Neuronal stem cell (in vitro differentiated cells): Measurements from ENCODE around the gene VDR.

Experiments
- DNase-seq: peaks from one replicate; pipeline ENCODE4 v3.0.0-alpha.2; 2013; ENCODE audit warnings: low spot score
- H2AFZ ChIP-seq: one replicate; pipeline ENCODE4 v1.6.1; 2013; ENCODE audit warnings: mild to moderate bottlenecking, low read length, inconsistent platforms
- H2AK5ac ChIP-seq: 2 replicates; pipeline ENCODE4 v1.6.1; 2013; ENCODE audit warnings: low read depth, mild to moderate bottlenecking, inconsistent platforms, low read length, moderate library complexity, mixed read lengths
- H2BK120ac ChIP-seq: 2 replicates; pipeline ENCODE4 v1.6.1; 2013; ENCODE audit warnings: low read depth, mild to moderate bottlenecking, inconsistent platforms, low read length, moderate library complexity, mixed read lengths
- H2BK12ac ChIP-seq: one replicate; pipeline ENCODE4 v1.6.1; 2013; ENCODE audit warnings: low read length, inconsistent platforms
- H2BK15ac ChIP-seq: 2 replicates; pipeline ENCODE4 v1.6.1; 2013; ENCODE audit warnings: mild to moderate bottlenecking, low read length, inconsistent platforms, mixed read lengths
- H2BK5ac ChIP-seq: one replicate; pipeline ENCODE4 v1.6.1; 2013; ENCODE audit warnings: inconsistent platforms, mild to moderate bottlenecking, low read length, moderate library complexity
- H3K14ac ChIP-seq: one replicate; pipeline ENCODE4 v1.6.1; 2013; ENCODE audit warnings: low read length, inconsistent platforms
- H3K18ac ChIP-seq: 2 replicates; pipeline ENCODE4 v1.6.1; 2013; ENCODE audit warnings: low read length, inconsistent platforms
- H3K23ac ChIP-seq: 2 replicates; pipeline ENCODE4 v1.6.1; 2013; ENCODE audit warnings: low read depth, mild to moderate bottlenecking, mixed read lengths, low read length, inconsistent platforms; ENCODE audit not compliant: poor library complexity
- H3K27ac ChIP-seq: replicated peaks from 3 replicates; pipeline ENCODE4 v1.5.1; 2013; ENCODE audit warnings: low read length, inconsistent platforms
- H3K27me3 ChIP-seq, 3 experiments: 2 replicates each; pipeline ENCODE4 v1.6.1; 2013; ENCODE audit warnings: low read length in 3 of 3, mild to moderate bottlenecking in 2 of 3, inconsistent platforms in 1 of 3, low read depth in 1 of 3, mixed read lengths in 1 of 3, moderate library complexity in 1 of 3; ENCODE audit not compliant: control insufficient read depth in 3 of 3, insufficient read depth in 3 of 3
- H3K36me3 ChIP-seq, 2 donors: replicated peaks in 1 of 2; 2 replicates each; pipeline ENCODE4 v1.6.1; 2013; ENCODE audit warnings: low read length in 2 of 2; ENCODE audit not compliant: control insufficient read depth in 2 of 2, insufficient read depth in 2 of 2
- H3K4ac ChIP-seq: 2 replicates; pipeline ENCODE4 v1.6.1; 2013; ENCODE audit warnings: inconsistent platforms, mild to moderate bottlenecking, low read length, moderate library complexity
- H3K4me1 ChIP-seq, 2 donors: 1 replicate in 1 of 2; 2 replicates in 1 of 2; pipeline ENCODE4 v1.6.1; 2013; ENCODE audit warnings: low read length in 2 of 2, low read depth in 1 of 2; ENCODE audit not compliant: control insufficient read depth in 2 of 2, insufficient read depth in 1 of 2
- H3K4me2 ChIP-seq: one replicate; pipeline ENCODE4 v1.6.1; 2013; ENCODE audit warnings: mild to moderate bottlenecking, low read length, inconsistent platforms; ENCODE audit not compliant: insufficient read depth, poor library complexity, severe bottlenecking
- H3K4me3 ChIP-seq, 2 donors: 2 replicates each; pipeline ENCODE4 v1.5.1; 2013; ENCODE audit warnings: low read length in 2 of 2, mild to moderate bottlenecking in 2 of 2, inconsistent platforms in 1 of 2, moderate library complexity in 1 of 2
- H3K79me1 ChIP-seq: one replicate; pipeline ENCODE4 v1.6.1; 2013; ENCODE audit warnings: low read depth, mild to moderate bottlenecking, inconsistent platforms, low read length, moderate library complexity
- H3K9ac ChIP-seq: one replicate; pipeline ENCODE4 v1.6.1; 2013; ENCODE audit warnings: mild to moderate bottlenecking, low read depth, low read length, inconsistent platforms; ENCODE audit not compliant: poor library complexity
- H3K9me3 ChIP-seq, 2 donors: replicated peaks in 1 of 2; 2 replicates each; pipeline versions ENCODE3 to v1.6.1; 2013; ENCODE audit warnings: low read length in 2 of 2, mild to moderate bottlenecking in 2 of 2, inconsistent platforms in 1 of 2, low read depth in 1 of 2, mixed read lengths in 1 of 2, moderate library complexity in 1 of 2; ENCODE audit not compliant: control insufficient read depth in 2 of 2, insufficient read depth in 1 of 2
- H4K8ac ChIP-seq: one replicate; pipeline ENCODE4 v1.6.1; 2013; ENCODE audit warnings: low read depth, mild to moderate bottlenecking, inconsistent platforms, low read length, moderate library complexity
- H4K91ac ChIP-seq: one replicate; pipeline ENCODE4 v1.6.1; 2013; ENCODE audit warnings: low read length, low read depth, mild to moderate bottlenecking, inconsistent platforms; ENCODE audit not compliant: poor library complexity
- WGBS, 2 donors: extraction: QIAGEN DNeasy Blood & Tissue Kit; methylation state at CpG; one replicate each; pipeline ENCODE4 v1.1.7; 2013; ENCODE audit warnings: missing lambda C conversion rate in 2 of 2, mixed read lengths in 1 of 2; ENCODE audit not compliant: insufficient read length in 2 of 2, insufficient replicate concordance in 1 of 2; ENCODE audit errors: extremely low coverage in 2 of 2; 5-methylcytosine and 5-hydroxymethylcytosine counted together

Gene VDR

DNA sequence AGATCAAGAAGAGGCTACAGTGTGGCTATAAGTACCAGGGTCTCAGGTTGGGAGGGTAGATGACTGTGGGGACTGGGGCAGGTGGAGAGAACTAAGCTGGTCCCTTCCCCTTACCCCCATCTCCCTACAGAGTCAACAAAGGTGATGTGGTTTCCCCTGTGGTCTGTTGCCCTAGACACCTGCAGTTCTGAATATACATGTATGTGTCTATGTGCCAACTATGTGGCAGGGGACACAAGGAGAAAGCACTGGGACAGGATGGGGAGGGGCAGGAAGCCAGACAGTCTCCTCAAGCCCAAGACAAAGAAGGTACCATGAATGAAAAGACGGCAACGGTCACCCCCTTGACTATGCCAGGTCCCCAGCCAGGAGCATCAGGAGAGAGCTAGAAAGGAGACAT is 80.6 kb downstream of the VDR start:
- Histone ChIP-seq H3K23ac (no peak overlapping the region), H3K36me3 (no peaks in the 10 kb centered on the region), H3K4me1 (peaks cover 32% of the 10 kb centered on the region in 2 donors), H3K9me3 (no peaks in the 10 kb centered on the region), H2BK15ac (no peak overlapping the region), H2AFZ (no peak overlapping the region), H3K27ac (no peak overlapping the region), H2AK5ac (no peak overlapping the region), H3K79me1 (peaks cover 4% of the 10 kb centered on the region), H2BK120ac (no peak overlapping the region), H4K91ac (no peak overlapping the region), H3K4ac (no peak overlapping the region), H3K9ac (no peak overlapping the region), H3K4me3 (no peak overlapping the region), H3K18ac (no peak overlapping the region), H3K4me2 (no peak overlapping the region), H4K8ac (no peak overlapping the region), H2BK5ac (no peak overlapping the region), H2BK12ac (no peak overlapping the region), H3K27me3 (no peaks in the 10 kb centered on the region), H3K14ac (no peak overlapping the region)
- DNase-seq = no peak
- no CpG with 5 or more reads among the region's 2 CpGs for WGBS, 2 donors

DNA sequence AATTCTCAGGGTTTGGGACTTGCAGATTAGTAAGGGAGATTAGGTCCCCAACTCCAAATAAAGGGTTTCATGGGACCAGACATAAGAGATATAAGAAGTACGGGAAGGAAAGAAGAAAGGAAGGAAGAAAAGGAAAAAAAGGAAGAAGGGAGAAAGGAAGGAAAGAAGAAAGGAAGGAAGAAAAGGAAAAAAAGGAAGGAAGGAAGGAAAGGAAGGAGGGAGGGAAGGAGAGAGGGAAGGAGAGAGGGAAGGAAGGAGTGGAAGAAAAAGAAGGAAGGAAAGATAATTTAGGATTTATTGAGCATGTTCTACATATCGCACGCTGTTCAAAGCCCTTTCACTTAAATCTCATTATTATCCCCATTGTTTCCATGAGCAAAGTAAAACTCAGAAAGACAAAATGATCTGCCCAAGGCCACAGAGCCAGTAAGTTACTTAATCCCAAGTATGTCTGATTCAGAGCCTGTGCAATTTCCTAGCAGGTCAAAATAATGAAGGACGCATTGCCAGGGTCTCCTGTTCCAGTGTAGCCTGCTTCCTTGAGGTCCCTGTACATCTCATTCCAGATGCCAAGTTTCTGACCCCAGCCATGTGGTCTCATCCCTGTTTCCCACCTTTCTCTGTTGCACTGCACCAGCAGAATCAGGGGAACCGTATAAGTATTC is 81.2 kb downstream of the VDR start:
- Histone ChIP-seq H3K36me3 (no peaks in the 10 kb centered on the region), H2BK12ac (no peak overlapping the region), H3K79me1 (peaks cover 4% of the 10 kb centered on the region), H3K4me2 (no peak overlapping the region), H3K23ac (no peak overlapping the region), H2AFZ (no peak overlapping the region), H3K27me3 (no peaks in the 10 kb centered on the region), H3K4me1 (peaks cover 29 to 32% of the 10 kb centered on the region in 2 donors), H3K9me3 (no peaks in the 10 kb centered on the region), H4K8ac (no peak overlapping the region), H3K18ac (no peak overlapping the region), H4K91ac (no peak overlapping the region), H2BK5ac (no peak overlapping the region), H2BK120ac (no peak overlapping the region), H3K4ac (no peak overlapping the region), H3K27ac (no peak overlapping the region), H3K9ac (no peak overlapping the region), H3K4me3 (no peak overlapping the region), H3K14ac (no peak overlapping the region), H2AK5ac (no peak overlapping the region), H2BK15ac (no peak overlapping the region)
- DNase-seq = no peak
- 100% methylated on average over 1 of the region's 5 CpGs; no CpG with 5 or more reads in 1 of the 2 donors for WGBS, 2 donors

DNA sequence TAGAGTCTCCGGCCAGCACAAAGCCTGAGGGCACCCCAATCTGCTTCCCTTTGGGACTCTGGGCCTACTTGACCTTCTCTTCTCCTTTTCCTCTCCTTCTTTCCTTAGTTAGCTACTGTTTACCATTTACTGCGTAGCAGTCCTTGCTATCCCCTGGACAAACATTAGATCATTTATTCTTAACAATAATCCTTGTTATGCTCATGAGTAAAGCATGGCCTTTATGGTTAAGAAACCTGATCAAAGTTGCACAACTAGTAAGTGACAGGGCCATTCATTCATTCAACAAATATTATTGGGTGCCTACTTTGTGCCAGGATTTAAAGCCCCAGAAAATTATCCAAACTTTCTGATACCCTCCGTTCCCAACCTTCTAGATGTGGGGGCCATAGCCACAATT is 81.9 kb downstream of the VDR start:
- Histone ChIP-seq H3K27me3 (no peaks in the 10 kb centered on the region), H3K23ac (no peak overlapping the region), H3K4me2 (no peak overlapping the region), H2BK5ac (no peak overlapping the region), H3K14ac (no peak overlapping the region), H3K4me1 (peaks cover 32 to 36% of the 10 kb centered on the region in 2 donors), H3K9ac (no peak overlapping the region), H2AFZ (peak overlapping the region; percentile 15), H3K4me3 (no peak overlapping the region), H2AK5ac (no peak overlapping the region), H2BK15ac (no peak overlapping the region), H2BK12ac (no peak overlapping the region), H3K4ac (no peak overlapping the region), H3K79me1 (peaks cover 4% of the 10 kb centered on the region), H2BK120ac (no peak overlapping the region), H3K27ac (no peak overlapping the region), H3K36me3 (peaks cover 0 to 4% of the 10 kb centered on the region in 2 donors), H4K8ac (no peak overlapping the region), H3K18ac (no peak overlapping the region), H3K9me3 (no peaks in the 10 kb centered on the region), H4K91ac (no peak overlapping the region)
- DNase-seq = no peak
- no CpG with 5 or more reads among the region's 3 CpGs for WGBS, 2 donors

DNA sequence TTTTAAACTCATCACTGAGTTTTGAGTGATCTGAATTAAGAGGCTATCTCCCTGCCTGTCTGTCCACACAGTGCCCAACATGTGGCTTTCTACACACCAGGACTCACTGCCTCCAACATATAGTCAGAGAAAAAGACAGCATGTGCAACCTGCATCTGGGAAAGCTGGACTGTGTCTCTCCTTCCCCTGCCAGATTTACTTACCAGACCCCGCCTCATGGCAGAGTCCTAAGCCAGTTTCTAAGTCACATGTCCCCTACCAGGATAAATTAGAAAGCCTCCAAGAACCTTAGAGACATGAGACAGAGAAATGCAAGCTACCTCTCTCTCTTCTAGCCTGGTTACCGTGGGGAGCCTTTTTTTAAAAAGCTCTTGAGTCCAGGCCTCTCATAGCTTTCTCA is 82.4 kb downstream of the VDR start:
- no CpG with 5 or more reads among the region's 2 CpGs for WGBS, 2 donors
- Histone ChIP-seq H3K79me1 (peaks cover 4% of the 10 kb centered on the region), H2AK5ac (no peak overlapping the region), H2BK5ac (no peak overlapping the region), H3K14ac (no peak overlapping the region), H3K9me3 (no peaks in the 10 kb centered on the region), H3K27me3 (no peaks in the 10 kb centered on the region), H3K27ac (no peak overlapping the region), H2AFZ (peak overlapping the region; percentile 15), H4K91ac (no peak overlapping the region), H2BK15ac (no peak overlapping the region), H4K8ac (no peak overlapping the region), H3K4me3 (no peak overlapping the region), H3K9ac (no peak overlapping the region), H3K4me2 (no peak overlapping the region), H3K36me3 (peaks cover 0 to 7% of the 10 kb centered on the region in 2 donors), H3K4me1 (peaks cover 35 to 38% of the 10 kb centered on the region in 2 donors), H3K4ac (no peak overlapping the region), H2BK12ac (no peak overlapping the region), H2BK120ac (no peak overlapping the region), H3K23ac (no peak overlapping the region), H3K18ac (no peak overlapping the region)
- no peak for DNase-seq
